ENCODE results near the gene PRR23E. TPM values are rescaled to one million over a fixed set of nuclear protein-coding genes. Genes with fewer than 3 reads are reported as not detected.

The PRR23E gene
- total and polyA plus RNA-seq, 2 experiments from 2014 or later, result not detected

DNA sequence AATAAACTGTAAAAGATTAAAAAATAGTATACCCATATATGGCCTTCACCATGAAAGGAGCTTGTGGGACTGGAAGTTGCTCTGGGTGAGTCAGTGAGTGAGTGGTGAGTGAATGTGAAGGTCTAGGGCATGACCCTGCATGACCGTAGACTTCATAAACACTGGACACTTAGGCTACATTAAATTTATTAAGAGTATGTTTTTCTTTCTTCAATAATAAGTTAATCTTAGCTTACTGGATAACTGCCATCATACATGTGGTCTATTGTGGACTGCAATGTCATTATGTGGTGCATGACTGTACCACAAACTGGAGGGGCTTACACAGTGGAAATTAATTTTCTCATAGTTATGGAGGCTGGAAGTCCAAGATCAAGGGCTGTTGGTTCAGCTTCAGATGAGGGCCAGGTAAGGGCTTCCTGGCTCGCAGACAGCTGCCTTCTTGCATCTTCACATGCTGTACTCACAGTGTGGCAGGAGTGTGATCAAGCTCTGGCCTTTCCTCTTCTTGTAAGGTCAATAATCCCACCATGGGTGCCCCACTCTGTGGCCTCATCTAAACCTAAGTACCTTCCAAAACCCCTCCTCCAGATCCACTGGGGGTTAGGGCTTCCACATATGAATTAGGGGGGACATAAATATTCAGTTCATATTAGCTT, 40.8 kb upstream of the PRR23E start:
- DNase-seq (ENCODE audit: low spot score) (no peak), ATAC-seq (no peak)
- TF ChIP-seq, protein P1, sequence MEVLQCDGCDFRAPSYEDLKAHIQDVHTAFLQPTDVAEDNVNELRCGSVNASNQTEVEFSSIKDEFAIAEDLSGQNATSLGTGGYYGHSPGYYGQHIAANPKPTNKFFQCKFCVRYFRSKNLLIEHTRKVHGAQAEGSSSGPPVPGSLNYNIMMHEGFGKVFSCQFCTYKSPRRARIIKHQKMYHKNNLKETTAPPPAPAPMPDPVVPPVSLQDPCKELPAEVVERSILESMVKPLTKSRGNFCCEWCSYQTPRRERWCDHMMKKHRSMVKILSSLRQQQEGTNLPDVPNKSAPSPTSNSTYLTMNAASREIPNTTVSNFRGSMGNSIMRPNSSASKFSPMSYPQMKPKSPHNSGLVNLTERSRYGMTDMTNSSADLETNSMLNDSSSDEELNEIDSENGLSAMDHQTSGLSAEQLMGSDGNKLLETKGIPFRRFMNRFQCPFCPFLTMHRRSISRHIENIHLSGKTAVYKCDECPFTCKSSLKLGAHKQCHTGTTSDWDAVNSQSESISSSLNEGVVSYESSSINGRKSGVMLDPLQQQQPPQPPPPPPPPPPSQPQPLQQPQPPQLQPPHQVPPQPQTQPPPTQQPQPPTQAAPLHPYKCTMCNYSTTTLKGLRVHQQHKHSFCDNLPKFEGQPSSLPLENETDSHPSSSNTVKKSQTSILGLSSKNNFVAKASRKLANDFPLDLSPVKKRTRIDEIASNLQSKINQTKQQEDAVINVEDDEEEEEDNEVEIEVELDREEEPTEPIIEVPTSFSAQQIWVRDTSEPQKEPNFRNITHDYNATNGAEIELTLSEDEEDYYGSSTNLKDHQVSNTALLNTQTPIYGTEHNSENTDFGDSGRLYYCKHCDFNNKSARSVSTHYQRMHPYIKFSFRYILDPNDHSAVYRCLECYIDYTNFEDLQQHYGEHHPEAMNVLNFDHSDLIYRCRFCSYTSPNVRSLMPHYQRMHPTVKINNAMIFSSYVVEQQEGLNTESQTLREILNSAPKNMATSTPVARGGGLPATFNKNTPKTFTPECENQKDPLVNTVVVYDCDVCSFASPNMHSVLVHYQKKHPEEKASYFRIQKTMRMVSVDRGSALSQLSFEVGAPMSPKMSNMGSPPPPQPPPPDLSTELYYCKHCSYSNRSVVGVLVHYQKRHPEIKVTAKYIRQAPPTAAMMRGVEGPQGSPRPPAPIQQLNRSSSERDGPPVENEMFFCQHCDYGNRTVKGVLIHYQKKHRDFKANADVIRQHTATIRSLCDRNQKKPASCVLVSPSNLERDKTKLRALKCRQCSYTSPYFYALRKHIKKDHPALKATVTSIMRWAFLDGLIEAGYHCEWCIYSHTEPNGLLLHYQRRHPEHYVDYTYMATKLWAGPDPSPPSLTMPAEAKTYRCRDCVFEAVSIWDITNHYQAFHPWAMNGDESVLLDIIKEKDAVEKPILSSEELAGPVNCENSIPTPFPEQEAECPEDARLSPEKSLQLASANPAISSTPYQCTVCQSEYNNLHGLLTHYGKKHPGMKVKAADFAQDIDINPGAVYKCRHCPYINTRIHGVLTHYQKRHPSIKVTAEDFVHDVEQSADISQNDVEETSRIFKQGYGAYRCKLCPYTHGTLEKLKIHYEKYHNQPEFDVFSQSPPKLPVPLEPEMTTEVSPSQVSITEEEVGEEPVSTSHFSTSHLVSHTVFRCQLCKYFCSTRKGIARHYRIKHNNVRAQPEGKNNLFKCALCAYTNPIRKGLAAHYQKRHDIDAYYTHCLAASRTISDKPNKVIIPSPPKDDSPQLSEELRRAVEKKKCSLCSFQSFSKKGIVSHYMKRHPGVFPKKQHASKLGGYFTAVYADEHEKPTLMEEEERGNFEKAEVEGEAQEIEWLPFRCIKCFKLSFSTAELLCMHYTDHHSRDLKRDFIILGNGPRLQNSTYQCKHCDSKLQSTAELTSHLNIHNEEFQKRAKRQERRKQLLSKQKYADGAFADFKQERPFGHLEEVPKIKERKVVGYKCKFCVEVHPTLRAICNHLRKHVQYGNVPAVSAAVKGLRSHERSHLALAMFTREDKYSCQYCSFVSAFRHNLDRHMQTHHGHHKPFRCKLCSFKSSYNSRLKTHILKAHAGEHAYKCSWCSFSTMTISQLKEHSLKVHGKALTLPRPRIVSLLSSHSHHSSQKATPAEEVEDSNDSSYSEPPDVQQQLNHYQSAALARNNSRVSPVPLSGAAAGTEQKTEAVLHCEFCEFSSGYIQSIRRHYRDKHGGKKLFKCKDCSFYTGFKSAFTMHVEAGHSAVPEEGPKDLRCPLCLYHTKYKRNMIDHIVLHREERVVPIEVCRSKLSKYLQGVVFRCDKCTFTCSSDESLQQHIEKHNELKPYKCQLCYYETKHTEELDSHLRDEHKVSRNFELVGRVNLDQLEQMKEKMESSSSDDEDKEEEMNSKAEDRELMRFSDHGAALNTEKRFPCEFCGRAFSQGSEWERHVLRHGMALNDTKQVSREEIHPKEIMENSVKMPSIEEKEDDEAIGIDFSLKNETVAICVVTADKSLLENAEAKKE (CRISPR knock-in tag; IDR thresholded peaks at IDR 0.05), result no peak
- no peak for TF ChIP-seq ZNF331 (CRISPR knock-in tag; IDR thresholded peaks at IDR 0.05; ENCODE audit: low read depth)
- TF ChIP-seq POLR2AphosphoS5 (IDR thresholded peaks at IDR 0.05; ENCODE audit: low read depth), result no peak
- TF ChIP-seq, protein P2, sequence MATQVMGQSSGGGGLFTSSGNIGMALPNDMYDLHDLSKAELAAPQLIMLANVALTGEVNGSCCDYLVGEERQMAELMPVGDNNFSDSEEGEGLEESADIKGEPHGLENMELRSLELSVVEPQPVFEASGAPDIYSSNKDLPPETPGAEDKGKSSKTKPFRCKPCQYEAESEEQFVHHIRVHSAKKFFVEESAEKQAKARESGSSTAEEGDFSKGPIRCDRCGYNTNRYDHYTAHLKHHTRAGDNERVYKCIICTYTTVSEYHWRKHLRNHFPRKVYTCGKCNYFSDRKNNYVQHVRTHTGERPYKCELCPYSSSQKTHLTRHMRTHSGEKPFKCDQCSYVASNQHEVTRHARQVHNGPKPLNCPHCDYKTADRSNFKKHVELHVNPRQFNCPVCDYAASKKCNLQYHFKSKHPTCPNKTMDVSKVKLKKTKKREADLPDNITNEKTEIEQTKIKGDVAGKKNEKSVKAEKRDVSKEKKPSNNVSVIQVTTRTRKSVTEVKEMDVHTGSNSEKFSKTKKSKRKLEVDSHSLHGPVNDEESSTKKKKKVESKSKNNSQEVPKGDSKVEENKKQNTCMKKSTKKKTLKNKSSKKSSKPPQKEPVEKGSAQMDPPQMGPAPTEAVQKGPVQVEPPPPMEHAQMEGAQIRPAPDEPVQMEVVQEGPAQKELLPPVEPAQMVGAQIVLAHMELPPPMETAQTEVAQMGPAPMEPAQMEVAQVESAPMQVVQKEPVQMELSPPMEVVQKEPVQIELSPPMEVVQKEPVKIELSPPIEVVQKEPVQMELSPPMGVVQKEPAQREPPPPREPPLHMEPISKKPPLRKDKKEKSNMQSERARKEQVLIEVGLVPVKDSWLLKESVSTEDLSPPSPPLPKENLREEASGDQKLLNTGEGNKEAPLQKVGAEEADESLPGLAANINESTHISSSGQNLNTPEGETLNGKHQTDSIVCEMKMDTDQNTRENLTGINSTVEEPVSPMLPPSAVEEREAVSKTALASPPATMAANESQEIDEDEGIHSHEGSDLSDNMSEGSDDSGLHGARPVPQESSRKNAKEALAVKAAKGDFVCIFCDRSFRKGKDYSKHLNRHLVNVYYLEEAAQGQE (IDR thresholded peaks at IDR 0.05; ENCODE audit: unreplicated experiment), result no peak
- TF ChIP-seq JUNB (IDR thresholded peaks at IDR 0.05; ENCODE audit: unreplicated experiment), result no peak
- H3K27me3 Mint-ChIP-seq (ENCODE audit: insufficient read depth, low read depth, poor library complexity), result peaks cover 3% of the 10 kb centered on the region
- peaks cover 3% of the 10 kb centered on the region; the same call in 2 of the 3 replicates for H3K4me1 Mint-ChIP-seq
- no peaks in the 10 kb centered on the region for H3F3A ChIP-seq (replicated peaks; ENCODE audit: low read depth)
- no peaks in the 10 kb centered on the region for H3K36me3 ChIP-seq (ENCODE audit: insufficient read depth)
- H3K4me3 ChIP-seq, result no peak overlapping the region
- no peaks in the 10 kb centered on the region for H3K79me2 ChIP-seq (replicated peaks; ENCODE audit: insufficient read depth)
- no peak overlapping the region for H3K4me2 ChIP-seq
- no peaks in the 10 kb centered on the region for H3K9me3 Mint-ChIP-seq
- no peaks in the 10 kb centered on the region for H4K20me1 ChIP-seq (replicated peaks; ENCODE audit: insufficient read depth)
- H3K36me3 Mint-ChIP-seq (ENCODE audit: low read depth), result no peaks in the 10 kb centered on the region
- no peak overlapping the region for H3K27ac Mint-ChIP-seq
- no peaks in the 10 kb centered on the region for H3K27me3 ChIP-seq (ENCODE audit: insufficient read depth)
- no peak overlapping the region for H3K27ac ChIP-seq (ENCODE audit: low read depth)
- no peaks in the 10 kb centered on the region for H3K4me1 ChIP-seq (ENCODE audit: insufficient read depth)
- H2AFZ ChIP-seq, result no peak overlapping the region
- H3K4me3 Mint-ChIP-seq, result no peak overlapping the region
- no peaks in the 10 kb centered on the region; the same call in 1 of the 2 replicates for H3K9me2 ChIP-seq (ENCODE audit: insufficient read depth)

Measured in GM23338 (cell line).